ENCODE data around the gene SPINK6. TPM values are rescaled to one million over a fixed set of nuclear protein-coding genes. Genes with fewer than 3 reads are reported as not detected.

Gene SPINK6
- total RNA-seq, 4 donors from 2014 or later = not detected

GRCh38 chr5:148205044-148205806 is 2.4 kb downstream of the SPINK6 start:
- Histone ChIP-seq H3K9me3 (no peaks in the 10 kb centered on the region), H3K36me3 (no peaks in the 10 kb centered on the region), H3K4me1 (peaks cover 0 to 37% (median 3%) of the 10 kb centered on the region in 4 donors), H3K27ac (replicated peaks in 1 of 4) (peak overlapping the region in 1 of 4 donors; percentile 38), H3K27me3 (no peaks in the 10 kb centered on the region), H3K4me3 (no peak overlapping the region)
- WGBS = 84% methylated on average over 4 of the region's 4 CpGs
- TF ChIP-seq EP300 (IDR thresholded peaks at IDR 0.05) = no peak
- no peak for TF ChIP-seq POLR2A (IDR thresholded peaks at IDR 0.05; ENCODE audit: low read depth)
- no peak for TF ChIP-seq CTCF (IDR thresholded peaks at IDR 0.05)
- intact Hi-C loops (cut with DNase I) = no loop called here
- DNase-seq (ENCODE audit: extremely low spot score) = no peak

- 80% methylated on average over 1 of the region's 1 CpG for WGBS
- Histone ChIP-seq H3K4me3 (no peak overlapping the region), H3K4me1 (peaks cover 0 to 37% (median 3%) of the 10 kb centered on the region in 4 donors), H3K27ac (replicated peaks in 1 of 4) (peak overlapping the region in 1 of 4 donors; percentile 38), H3K27me3 (no peaks in the 10 kb centered on the region), H3K9me3 (no peaks in the 10 kb centered on the region), H3K36me3 (no peaks in the 10 kb centered on the region)
- no peak for DNase-seq (ENCODE audit: extremely low spot score)
- intact Hi-C loops (cut with DNase I) = no loop called here
- TF ChIP-seq EP300 (IDR thresholded peaks at IDR 0.05) (no peak), POLR2AphosphoS5 (IDR thresholded peaks at IDR 0.05) (no peak), POLR2A (IDR thresholded peaks at IDR 0.05; ENCODE audit: low read depth) (no peak), CTCF (IDR thresholded peaks at IDR 0.05) (no peak)
Measured at GRCh38 chr5:148205865-148206264, 3.0 kb downstream of the SPINK6 start.

- DNase-seq (ENCODE audit: extremely low spot score) = no peak
- WGBS = 41% methylated on average over 1 of the region's 1 CpG
- Histone ChIP-seq H3K4me3 (no peak overlapping the region), H3K4me1 (peaks cover 0 to 37% (median 3%) of the 10 kb centered on the region in 4 donors), H3K27me3 (no peaks in the 10 kb centered on the region), H3K27ac (replicated peaks in 1 of 4) (no peak overlapping the region), H3K9me3 (no peaks in the 10 kb centered on the region), H3K36me3 (no peaks in the 10 kb centered on the region)
- intact Hi-C loops (cut with DNase I) = no loop called here
- TF ChIP-seq CTCF (IDR thresholded peaks at IDR 0.05) = no peak
- no peak for TF ChIP-seq EP300 (IDR thresholded peaks at IDR 0.05)
- TF ChIP-seq POLR2A (IDR thresholded peaks at IDR 0.05; ENCODE audit: low read depth) = no peak
- no peak for TF ChIP-seq POLR2AphosphoS5 (IDR thresholded peaks at IDR 0.05)
Measured at GRCh38 chr5:148206620-148207019, 3.8 kb downstream of the SPINK6 start.

GRCh38 chr5:148208226-148208625 is 5.4 kb downstream of the SPINK6 start:
- no peak for TF ChIP-seq POLR2AphosphoS5 (IDR thresholded peaks at IDR 0.05)
- TF ChIP-seq EP300 (IDR thresholded peaks at IDR 0.05) = no peak
- TF ChIP-seq CTCF (IDR thresholded peaks at IDR 0.05) = no peak
- no peak for TF ChIP-seq POLR2A (IDR thresholded peaks at IDR 0.05; ENCODE audit: low read depth)
- Histone ChIP-seq H3K36me3 (no peaks in the 10 kb centered on the region), H3K27me3 (no peaks in the 10 kb centered on the region), H3K9me3 (no peaks in the 10 kb centered on the region), H3K4me3 (no peak overlapping the region), H3K27ac (replicated peaks in 1 of 4) (no peak overlapping the region), H3K4me1 (peaks cover 0 to 37% (median 3%) of the 10 kb centered on the region in 4 donors)
- intact Hi-C loops (cut with DNase I) = no loop called here
- no peak for DNase-seq (ENCODE audit: extremely low spot score)

Data from esophagus muscularis mucosa (tissue), 4 donors.